Measurements from ENCODE around the gene DMD. TPM values are rescaled to one million over a fixed set of nuclear protein-coding genes. Genes with fewer than 3 reads are reported as not detected.

The DMD gene
- total RNA-seq, 1 donor from 2014 or later: 131 TPM

DNA sequence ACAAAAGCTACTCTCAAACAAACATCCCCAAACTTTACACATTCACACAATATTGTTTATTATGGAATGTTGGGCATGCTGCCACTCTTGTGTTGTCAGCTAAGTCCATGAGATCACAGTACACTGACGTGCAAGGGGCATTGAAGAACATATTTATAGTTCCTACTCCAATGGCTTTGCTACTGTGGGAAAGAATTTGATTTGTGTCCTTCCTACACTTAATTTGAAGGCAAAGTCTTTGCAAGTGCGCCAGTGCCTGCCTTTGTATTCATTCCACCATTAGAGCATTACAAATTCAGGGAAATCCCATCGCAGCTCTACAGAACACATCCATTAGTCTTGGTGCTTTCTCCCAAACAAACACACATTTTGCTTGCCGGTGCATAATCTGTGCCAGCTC lies 2094.1 kb downstream of the DMD start:
- intact Hi-C loops (cut with micrococcal nuclease): no loop called here
- ATAC-seq (peak; percentile 39), DNase-seq (no peak)

DNA sequence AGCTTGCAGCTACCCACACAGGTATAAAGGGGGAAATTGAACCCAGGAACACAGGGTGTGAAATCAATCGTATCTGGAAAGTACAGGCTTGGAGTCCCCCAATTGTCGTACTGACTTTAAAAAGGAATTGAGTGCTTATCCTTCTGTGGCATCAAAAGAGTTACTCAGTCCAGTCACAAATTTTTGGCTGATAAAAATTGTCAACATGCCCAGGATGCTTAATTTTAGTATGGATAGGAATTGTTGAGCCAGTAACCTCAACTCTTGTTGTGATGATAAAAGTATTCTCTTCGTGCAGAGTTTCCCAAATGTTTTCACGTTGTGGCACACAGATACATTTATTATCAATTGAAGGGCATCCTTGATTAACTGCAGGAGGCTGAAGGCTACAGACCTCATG lies 2096.0 kb downstream of the DMD start:
- DNase-seq (no peak), ATAC-seq (no peak)
- intact Hi-C loops (cut with micrococcal nuclease): no loop called here

DNA sequence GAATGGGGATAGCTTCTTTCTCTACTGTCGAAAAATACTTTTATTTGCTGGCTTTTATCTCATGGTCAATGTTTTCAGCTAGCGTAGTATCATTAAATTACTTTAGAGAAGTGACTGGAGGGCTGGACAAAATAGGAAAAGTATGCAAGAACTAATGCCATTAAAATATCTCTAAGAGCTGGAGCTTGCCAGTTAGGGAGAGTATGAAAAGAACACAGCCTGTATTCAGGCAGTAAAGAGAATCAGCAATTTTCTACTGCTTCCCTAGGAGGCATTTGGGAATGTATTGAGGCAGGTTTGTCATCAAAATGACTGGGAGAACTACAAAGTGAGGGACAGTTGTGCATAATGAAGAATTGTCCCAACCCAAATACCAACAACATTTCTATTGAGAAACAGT lies 2096.5 kb downstream of the DMD start:
- no peak for ATAC-seq
- intact Hi-C loops (cut with micrococcal nuclease): no loop called here
- DNase-seq: no peak

DNA sequence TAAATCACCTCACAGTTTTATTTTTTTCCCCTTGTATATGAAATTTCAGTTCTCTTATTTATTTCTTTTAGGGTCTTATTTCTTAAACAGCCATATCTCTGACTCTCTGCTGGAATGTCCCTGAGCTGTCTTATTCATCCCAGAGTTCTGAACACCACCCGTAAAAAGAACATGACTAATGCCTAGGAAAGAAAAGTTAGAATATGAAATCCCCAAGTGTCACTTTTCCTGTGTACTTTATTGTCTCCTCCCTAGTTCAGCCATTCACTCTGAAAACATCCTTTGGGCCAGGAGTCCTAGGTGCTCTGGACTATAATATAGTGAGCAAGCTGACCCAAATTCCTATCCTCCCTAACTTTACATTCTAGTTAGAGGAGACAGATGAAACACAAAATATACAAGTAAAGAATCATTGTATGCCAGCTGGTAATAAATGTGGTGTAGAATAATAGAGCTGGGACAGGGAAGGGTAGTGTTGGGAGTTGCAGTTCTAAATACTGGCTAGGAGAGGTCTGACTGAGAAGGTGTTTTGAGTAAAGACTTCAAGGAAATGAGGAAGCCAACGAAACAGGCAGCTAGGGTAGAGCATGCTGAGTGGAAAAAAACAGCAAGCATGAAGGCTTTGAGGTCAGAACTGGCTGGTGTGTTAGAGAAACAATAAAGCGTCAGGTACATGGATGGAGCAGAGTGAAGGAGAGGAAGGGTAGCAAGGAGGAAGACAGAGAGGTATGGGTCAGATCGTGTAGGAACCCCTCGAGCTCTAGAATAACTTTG lies 2098.9 kb downstream of the DMD start:
- intact Hi-C loops (cut with micrococcal nuclease): no loop called here
- no peak for ATAC-seq
- no peak for DNase-seq

DNA sequence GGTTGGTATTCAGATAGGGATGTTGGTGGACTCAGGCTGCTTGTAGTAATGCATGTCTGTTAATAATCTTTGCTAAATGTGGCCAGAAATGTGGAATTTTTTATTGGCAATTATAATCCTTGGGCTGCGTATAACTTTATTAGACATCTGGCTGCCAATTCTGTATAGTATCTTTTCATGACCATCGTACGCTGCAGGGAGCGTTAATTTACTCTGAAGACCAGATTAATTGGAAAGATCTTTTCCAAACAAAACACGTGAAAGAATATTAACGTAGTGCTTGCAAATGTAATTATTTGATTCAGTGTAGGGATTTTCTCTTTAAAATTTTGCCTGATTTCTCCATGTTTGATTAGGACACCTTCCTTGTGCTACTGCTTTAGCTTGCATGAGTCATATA lies 2100.7 kb downstream of the DMD start:
- DNase-seq: no peak
- intact Hi-C loops (cut with micrococcal nuclease): no loop called here
- no peak for ATAC-seq

DNA sequence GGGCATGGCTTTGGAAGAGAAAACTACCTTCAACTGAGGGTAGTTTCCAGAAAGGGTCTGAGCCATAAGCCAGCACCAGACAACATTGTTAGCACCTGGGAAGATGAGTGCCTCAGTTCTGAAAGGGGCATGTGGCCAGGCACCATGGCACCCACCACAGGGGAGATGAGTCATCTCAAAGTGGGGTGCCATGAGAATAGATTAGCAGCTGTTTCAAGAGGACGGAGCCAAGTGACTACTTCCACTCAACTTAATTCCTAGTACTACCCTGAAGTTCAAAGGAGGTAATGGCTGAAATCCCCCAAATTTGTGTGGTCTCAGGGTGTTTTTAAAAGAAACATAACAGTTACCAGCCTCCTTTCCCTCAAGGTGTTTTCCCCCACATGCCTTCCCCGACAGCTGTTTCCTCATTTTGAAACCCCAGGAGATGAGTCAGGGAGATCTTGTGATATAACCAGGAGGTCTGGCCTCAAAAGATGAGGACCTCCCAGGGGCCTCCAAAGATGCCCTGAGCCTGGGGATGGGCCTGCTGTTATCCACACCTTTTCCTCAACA lies 2111.7 kb downstream of the DMD start:
- intact Hi-C loops (cut with micrococcal nuclease): no loop called here
- ATAC-seq: no peak
- no peak for DNase-seq

DNA sequence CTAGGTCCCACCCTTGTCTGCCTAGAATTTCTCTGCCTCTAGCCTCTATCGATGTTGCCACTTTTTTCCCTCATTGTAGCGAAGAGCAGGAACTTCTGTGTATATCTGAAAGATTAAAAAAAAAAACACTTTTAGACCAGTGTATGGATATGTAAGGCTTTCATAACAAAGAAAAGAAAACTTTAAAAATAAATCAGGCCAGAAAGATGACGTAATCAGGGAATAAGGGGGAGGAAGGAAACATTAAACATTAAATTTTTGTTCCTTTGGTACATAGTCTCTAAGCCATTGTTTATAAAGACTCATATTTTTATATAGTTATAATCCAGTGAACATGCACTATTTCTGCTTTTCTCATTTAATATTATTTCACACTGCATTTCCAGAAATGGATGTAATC lies 2113.3 kb downstream of the DMD start:
- intact Hi-C loops (cut with micrococcal nuclease): no loop called here
- ATAC-seq: no peak
- no peak for DNase-seq

DNA sequence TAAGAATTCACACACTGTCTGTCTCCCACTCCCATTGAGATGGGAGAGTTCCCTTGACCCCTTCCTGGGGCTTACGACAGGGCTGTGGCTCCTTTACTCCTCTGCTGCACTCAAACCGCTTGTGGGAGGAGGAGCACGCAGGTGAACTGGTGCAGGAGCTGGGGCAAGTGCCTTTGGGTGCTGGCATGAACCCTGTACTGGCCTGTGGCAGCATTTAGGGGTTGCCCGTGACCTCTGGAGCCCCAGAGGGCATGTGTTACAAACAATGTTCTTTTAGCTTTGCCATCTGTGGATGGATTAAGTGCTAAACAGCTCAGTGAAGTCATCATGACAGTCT lies 2117.7 kb downstream of the DMD start:
- intact Hi-C loops (cut with micrococcal nuclease): no loop called here
- DNase-seq: no peak

DNA sequence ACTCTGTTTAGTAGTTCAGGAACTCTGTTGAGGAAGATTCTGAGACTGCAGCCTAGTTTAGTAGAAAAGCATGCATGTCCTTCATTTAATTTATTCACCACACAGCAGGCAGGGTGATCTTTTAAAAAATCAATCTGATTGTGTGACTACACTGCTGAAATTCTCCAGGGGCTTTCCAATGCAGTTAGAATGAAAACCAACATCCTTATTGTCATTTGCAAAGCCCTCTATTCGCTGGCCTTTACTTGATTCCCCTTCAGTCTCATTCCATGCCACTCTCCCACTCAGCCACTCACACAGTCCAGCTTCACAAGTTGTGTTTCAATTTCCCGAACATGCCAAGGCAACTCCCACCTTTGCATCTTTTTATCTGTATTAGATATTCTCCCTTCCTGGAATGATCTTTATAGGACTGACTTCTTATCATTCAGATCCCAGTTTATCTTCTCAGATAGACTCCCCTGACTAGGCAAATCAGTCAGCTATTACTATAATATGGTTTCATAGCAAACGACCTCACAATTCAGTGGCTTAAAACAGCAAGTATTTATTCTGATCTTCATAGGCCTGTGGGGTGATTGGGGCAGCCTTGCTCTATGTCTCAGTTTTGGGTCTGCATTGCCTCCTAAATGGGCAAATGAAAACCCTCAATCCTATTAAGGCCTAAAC lies 2118.2 kb downstream of the DMD start:
- no peak for DNase-seq
- intact Hi-C loops (cut with micrococcal nuclease): no loop called here
- ATAC-seq: no peak

More for the DNA sequence above, 2117.7 kb downstream of the DMD start:
- no peak for ATAC-seq

DNA sequence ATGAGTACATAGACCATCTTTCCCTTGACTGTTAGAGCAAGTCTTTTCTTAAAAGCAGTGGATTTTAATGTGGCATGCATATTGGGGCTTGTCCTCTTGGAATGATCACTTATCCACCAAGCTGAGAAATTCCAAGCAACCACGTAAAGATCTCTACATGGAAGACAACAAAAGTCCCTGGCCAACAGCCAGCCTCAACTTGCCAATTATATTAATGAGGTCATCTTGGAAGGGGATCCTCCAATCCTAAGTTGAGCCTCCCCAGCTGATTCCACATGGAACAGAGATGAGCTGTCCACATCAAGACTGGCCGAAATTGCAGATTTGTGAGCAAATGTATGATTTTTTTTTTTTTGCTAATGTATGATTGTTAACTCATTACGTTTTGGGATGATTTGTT lies 2118.9 kb downstream of the DMD start:
- intact Hi-C loops (cut with micrococcal nuclease): no loop called here
- peak; percentile 27 for DNase-seq
- ATAC-seq: no peak

DNA sequence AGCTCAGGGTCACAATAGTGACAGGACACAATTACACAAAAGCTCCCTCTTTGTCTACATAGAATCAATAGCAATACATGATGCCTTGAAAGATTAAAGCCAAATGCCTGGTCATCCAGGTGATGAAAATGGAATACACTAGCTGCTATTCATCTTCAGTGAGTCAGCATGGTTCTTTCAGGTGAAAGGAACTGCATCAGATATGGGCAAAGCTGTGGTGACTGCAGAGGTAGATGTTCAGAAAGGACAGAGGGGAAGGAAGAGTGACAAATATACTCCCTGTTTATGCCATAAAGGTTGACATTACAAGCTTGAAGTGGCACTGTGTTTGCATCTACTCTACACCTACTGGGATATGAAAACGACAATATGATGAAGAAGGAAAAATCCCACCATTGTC lies 2119.5 kb downstream of the DMD start:
- ATAC-seq: no peak
- intact Hi-C loops (cut with micrococcal nuclease): no loop called here
- DNase-seq: no peak

DNA sequence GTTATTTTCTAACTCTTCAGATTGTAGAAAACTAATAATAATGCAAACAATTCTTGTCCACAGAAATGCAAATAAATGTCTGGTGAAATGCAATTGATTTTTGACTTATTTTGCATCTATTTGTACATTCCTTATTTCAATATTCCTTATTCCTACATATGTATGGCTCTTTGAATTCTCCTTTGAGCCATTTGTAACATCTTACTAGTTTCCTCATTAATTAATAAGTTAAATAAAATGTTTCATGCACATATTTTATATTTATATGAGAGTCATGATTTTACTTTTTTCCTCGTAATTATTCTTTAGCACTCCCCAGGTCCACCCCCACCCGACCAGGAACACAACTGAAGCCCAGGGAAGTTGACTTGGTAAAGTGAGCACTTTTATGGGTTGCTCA lies 2136.8 kb downstream of the DMD start:
- ATAC-seq: no peak
- intact Hi-C loops (cut with micrococcal nuclease): no loop called here
- no peak for DNase-seq

DNA sequence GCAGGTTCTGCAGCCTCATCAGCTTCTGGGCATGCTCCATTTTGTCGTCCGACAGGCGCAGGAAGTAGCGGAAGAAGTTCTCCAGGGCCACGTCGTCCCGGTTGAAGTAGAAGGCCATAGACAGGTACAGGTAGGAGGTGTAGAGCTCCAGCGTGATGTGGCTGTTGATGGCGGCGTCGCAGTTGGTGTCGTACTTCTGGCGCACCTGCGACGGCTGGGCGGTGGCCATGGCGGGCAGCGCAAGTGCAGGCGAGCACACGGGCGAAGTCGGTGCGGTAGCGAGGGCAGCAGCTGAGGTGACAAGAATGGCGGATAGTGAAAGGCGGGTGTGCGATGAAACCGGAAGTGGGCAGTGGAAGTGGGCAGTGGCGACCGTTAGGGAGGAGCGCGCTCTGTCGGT lies 2139.6 kb downstream of the DMD start, which contains the start of gene FTHL17:
Gene FTHL17, minus strand, starts transcription at position 317 of the 400 bp plus-strand sequence. Its CDS starts 88 bp downstream, at position 229.
- ATAC-seq (no peak), DNase-seq (no peak)
- intact Hi-C loops (cut with micrococcal nuclease): no loop called here

DNA sequence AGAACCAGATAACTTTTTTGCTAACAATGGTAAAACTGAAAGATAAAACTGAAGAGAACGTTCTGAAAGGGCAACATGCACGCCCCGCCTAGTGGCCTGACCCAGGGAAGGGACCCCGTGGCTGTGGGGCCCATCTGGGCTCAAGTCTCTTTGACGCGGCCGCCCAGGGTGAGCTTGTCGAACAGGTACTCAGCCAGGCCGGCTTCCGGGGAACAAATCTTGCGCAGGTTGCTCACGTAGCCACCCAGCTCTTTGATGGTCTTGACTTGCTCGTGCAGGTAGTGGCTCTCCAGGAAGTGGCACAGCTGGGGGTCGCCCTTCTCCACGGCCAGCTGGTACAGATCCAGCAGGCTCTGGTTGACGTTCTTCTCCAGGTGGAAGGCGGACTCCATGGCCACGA lies 2140.1 kb downstream of the DMD start:
- intact Hi-C loops (cut with micrococcal nuclease): no loop called here
- no peak for DNase-seq
- no peak for ATAC-seq

DNA sequence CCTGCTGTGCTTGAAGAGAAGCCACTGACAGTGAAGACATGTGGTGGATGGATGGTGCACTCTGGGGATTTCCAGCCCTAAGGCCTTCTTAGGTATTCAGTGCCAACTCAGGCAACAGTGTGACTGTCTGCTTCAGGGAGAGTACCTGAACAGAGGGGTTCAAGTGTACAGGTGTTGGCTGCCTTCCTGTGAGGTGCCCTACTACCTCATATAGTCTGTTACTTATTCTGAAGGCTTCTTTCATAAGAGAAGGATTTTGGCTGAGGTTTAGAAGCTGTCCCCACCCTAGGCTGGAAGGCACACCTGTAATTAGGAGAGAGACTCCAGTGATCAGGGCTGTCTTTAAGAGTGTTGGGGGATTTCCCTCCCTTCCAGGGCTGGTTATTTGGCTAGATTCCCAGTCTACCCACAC lies 2141.3 kb downstream of the DMD start:
- intact Hi-C loops (cut with micrococcal nuclease): no loop called here
- ATAC-seq (no peak), DNase-seq (no peak)

Small RNAs within 50 kb of the gene (microRNA-seq; reads per million reads assigned to microRNA genes)
- gene MIR3915 (ENCODE audit: borderline number of aligned reads) (not detected), gene MIR548F5 (ENCODE audit: borderline number of aligned reads) (not detected)
